GM19240 (cell line): ENCODE results near the gene CEMIP2.
"Not testable (repeated sequence)": the region's sequence is repeated elsewhere in the genome, so short reads cannot be mapped to it uniquely, and the experiment has no call there.

Experiments
- DNase-seq: peaks from one replicate; pipeline ENCODE4 v3.0.0; 2011; ENCODE audit warnings: low spot score; ENCODE audit not compliant: insufficient read length

Gene CEMIP2

GRCh38 chr9:71680189-71680980 lies 87.9 kb downstream of the CEMIP2 start:
- no peak for DNase-seq

- no peak for DNase-seq
These were observed 89.3 kb downstream of the CEMIP2 start for GRCh38 chr9:71678999-71679398.

GRCh38 chr9:71677209-71677608 lies 91.1 kb downstream of the CEMIP2 start:
- DNase-seq: no peak

- no peak for DNase-seq
These were observed 91.9 kb downstream of the CEMIP2 start for GRCh38 chr9:71676460-71676859.

GRCh38 chr9:71675857-71676165 lies 92.5 kb downstream of the CEMIP2 start:
- no peak for DNase-seq

GRCh38 chr9:71675105-71675856 lies 93.0 kb downstream of the CEMIP2 start:
- DNase-seq: no peak

- no peak for DNase-seq
These were observed 95.7 kb downstream of the CEMIP2 start for GRCh38 chr9:71672573-71672972.

- DNase-seq: no peak
These were observed 97.0 kb downstream of the CEMIP2 start for GRCh38 chr9:71671289-71671688.

- no peak for DNase-seq
These were observed 98.2 kb downstream of the CEMIP2 start for GRCh38 chr9:71670121-71670520.

- no peak for DNase-seq
These were observed 98.9 kb downstream of the CEMIP2 start for GRCh38 chr9:71669284-71669995.

- no peak for DNase-seq
These were observed 99.6 kb downstream of the CEMIP2 start for GRCh38 chr9:71668717-71669116.

- DNase-seq: no peak
These were observed 103.1 kb downstream of the CEMIP2 start for GRCh38 chr9:71665247-71665646.

- no peak for DNase-seq
These were observed 103.7 kb downstream of the CEMIP2 start for GRCh38 chr9:71664566-71664965.

- DNase-seq: no peak
These were observed 104.3 kb downstream of the CEMIP2 start for GRCh38 chr9:71663931-71664459.

GRCh38 chr9:71663216-71663615 lies 105.1 kb downstream of the CEMIP2 start:
- no peak for DNase-seq

GRCh38 chr9:71662082-71662481 lies 106.2 kb downstream of the CEMIP2 start:
- no peak for DNase-seq

GRCh38 chr9:71657276-71657675 lies 111.0 kb downstream of the CEMIP2 start:
- DNase-seq: not testable (repeated sequence)

- DNase-seq: no peak
These were observed 111.8 kb downstream of the CEMIP2 start for GRCh38 chr9:71656496-71656895.

GRCh38 chr9:71655778-71656177 lies 112.5 kb downstream of the CEMIP2 start:
- DNase-seq: no peak

GRCh38 chr9:71655141-71655540 lies 113.2 kb downstream of the CEMIP2 start:
- no peak for DNase-seq

- no peak for DNase-seq
These were observed 115.8 kb downstream of the CEMIP2 start for GRCh38 chr9:71652480-71652879.

- no peak for DNase-seq
These were observed 119.9 kb downstream of the CEMIP2 start for GRCh38 chr9:71648453-71648852.
